OCI-LY7 (cell line): ENCODE data around the gene DNAAF1. TPM values are rescaled to one million over a fixed set of nuclear protein-coding genes. Genes with fewer than 3 reads are reported as not detected.

Source experiments
- BruUV-seq: library from RNA; stranded (reverse); fragments of 400-500 nt; replicated peaks from 2 replicates; lab custom pipeline; 2021; lab: Mats Ljungman, UMichigan
- CTCF ChIA-PET: fragments of 300-600 bp; sonication (Branson Sonifier 250); formaldehyde crosslinking; loops from one replicate; lab custom pipeline; 2022; ENCODE audit warnings: antibody characterized with exemption; ENCODE audit not compliant: unreplicated experiment; lab: Charles Lee
- POLR2A ChIA-PET: fragments of 300-600 bp; sonication (Branson Sonifier 250); formaldehyde crosslinking; loops from one replicate; lab custom pipeline; 2022; ENCODE audit warnings: antibody characterized with exemption; lab: Charles Lee
- DNase-seq: peaks from one replicate; pipeline ENCODE4 v3.0.0-alpha.2; 2015; ENCODE audit warnings: low spot score
- H2AFZ ChIP-seq: fragments of 200-600 bp; sonication (generic), shearing (Covaris generic); 2 replicates; pipeline ENCODE4 v1.6.1; 2014; ENCODE audit warnings: mild to moderate bottlenecking, antibody characterized with exemption, low read length, moderate library complexity
- H3K27ac ChIP-seq: fragments of 200-600 bp; sonication (generic); 2 replicates; pipeline ENCODE4 v1.5.1; 2014; ENCODE audit warnings: mixed run types, low read depth, mild to moderate bottlenecking, moderate library complexity, low read length, inconsistent platforms; ENCODE audit not compliant: poor library complexity, severe bottlenecking
- H3K36me3 ChIP-seq: fragments of 200-600 bp; sonication (generic); 2 replicates; pipeline ENCODE4 v1.6.1; 2014; ENCODE audit warnings: mild to moderate bottlenecking, antibody characterized with exemption, low read length, moderate library complexity, mixed read lengths; ENCODE audit not compliant: insufficient read depth
- H3K4me1 ChIP-seq: fragments of 200-600 bp; sonication (generic); 2 replicates; pipeline ENCODE4 v1.5.1; 2014; ENCODE audit warnings: mild to moderate bottlenecking, low read length; ENCODE audit not compliant: insufficient read depth, poor library complexity, severe bottlenecking
- H3K4me2 ChIP-seq: fragments of 200-600 bp; sonication (generic); 2 replicates; pipeline ENCODE4 v1.6.1; 2014; ENCODE audit warnings: mild to moderate bottlenecking, low read length
- H3K4me3 ChIP-seq: fragments of 200-600 bp; sonication (generic); 2 replicates; pipeline ENCODE4 v1.5.1; 2014; ENCODE audit warnings: mild to moderate bottlenecking, low read depth, low read length; ENCODE audit not compliant: poor library complexity, severe bottlenecking
- H3K79me2 ChIP-seq: fragments of 200-600 bp; sonication (generic); 2 replicates; pipeline ENCODE4 v1.6.1; 2016; ENCODE audit warnings: low read depth, mild to moderate bottlenecking, low read length, moderate library complexity, mixed read lengths; ENCODE audit not compliant: insufficient read depth
- H3K9me2 ChIP-seq: fragments of 200-600 bp; sonication (generic); 2 replicates; pipeline ENCODE4 v1.6.1; 2016; ENCODE audit warnings: mild to moderate bottlenecking, low read length, mixed read lengths; ENCODE audit not compliant: insufficient read depth
- H3K9me3 ChIP-seq: fragments of 200-600 bp; sonication (generic); 2 replicates; pipeline ENCODE4 v1.6.1; 2014; ENCODE audit warnings: mild to moderate bottlenecking, mixed run types, low read length, mixed read lengths
- H4K20me1 ChIP-seq: fragments of 200-600 bp; sonication (generic); 2 replicates; pipeline ENCODE4 v1.6.1; 2014; ENCODE audit warnings: mild to moderate bottlenecking, antibody characterized with exemption, low read length, moderate library complexity, mixed read lengths; ENCODE audit not compliant: insufficient read depth
- EZH2phosphoT487 ChIP-seq: fragments of 200-600 bp; sonication (generic); IDR thresholded peaks from 2 replicates; pipeline ENCODE4 v1.6.1; 2018; ENCODE audit warnings: low read depth, borderline replicate concordance, mild to moderate bottlenecking, mixed run types, antibody characterized with exemption, low read length, moderate library complexity, mixed read lengths
- intact Hi-C: fragments of 100-400 bp; cut with micrococcal nuclease; formaldehyde crosslinking; loops from one replicate; pipeline ENCODE4 v1.10.0; 2022; ENCODE audit not compliant: unreplicated experiment
- total RNA-seq, 2 experiments: library from RNA; depleted of rRNA in 1 of 2; stranded (reverse); fragments of >200 nt in 1 of 2; shearing (Covaris generic) in 1 of 2; gene quantifications; 2 replicates each; pipeline ENCODE4 v1.2.3, GENCODE V29; 2014 to 2022
- TF ChIP-seq, protein P1 (sequence below): fragments of 200-600 bp; sonication (generic); conservative IDR thresholded peaks from 2 replicates; pipeline ENCODE4 v1.5.1; 2014; ENCODE audit warnings: mild to moderate bottlenecking, antibody characterized with exemption, low read length, moderate library complexity, mixed read lengths

Gene DNAAF1
- total RNA-seq, 2 experiments from 2014 or later = 0.34 TPM; not detected in 1

DNA sequence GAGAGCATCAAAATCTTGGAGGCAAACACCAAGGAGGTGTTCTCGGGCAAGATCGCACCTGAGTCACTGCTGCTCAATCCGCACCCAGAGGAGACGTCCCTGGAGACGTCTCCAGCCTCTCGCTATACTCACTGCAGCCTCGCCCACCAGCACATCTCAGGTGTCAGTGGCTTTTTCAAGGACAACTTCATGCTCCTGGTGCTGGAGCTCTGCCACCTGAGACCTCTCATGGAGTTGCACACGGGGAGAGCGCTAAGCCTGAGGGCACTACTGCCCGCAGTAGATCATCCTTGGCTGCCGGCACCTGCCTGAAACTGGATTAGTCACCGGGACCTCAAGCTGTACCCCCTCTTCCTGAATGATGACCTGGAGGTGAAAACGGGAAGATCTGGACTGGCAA, 25.7 kb upstream of the DNAAF1 start:
- H3K9me2 ChIP-seq = no peaks in the 10 kb centered on the region
- no peaks in the 10 kb centered on the region for H4K20me1 ChIP-seq
- no peak overlapping the region for H2AFZ ChIP-seq
- intact Hi-C loops = no loop called here
- H3K4me2 ChIP-seq = no peak overlapping the region
- no peak overlapping the region for H3K4me3 ChIP-seq
- H3K9me3 ChIP-seq = no peaks in the 10 kb centered on the region
- no peak overlapping the region for H3K27ac ChIP-seq
- peaks cover 27% of the 10 kb centered on the region for H3K79me2 ChIP-seq
- TF ChIP-seq, protein P1, sequence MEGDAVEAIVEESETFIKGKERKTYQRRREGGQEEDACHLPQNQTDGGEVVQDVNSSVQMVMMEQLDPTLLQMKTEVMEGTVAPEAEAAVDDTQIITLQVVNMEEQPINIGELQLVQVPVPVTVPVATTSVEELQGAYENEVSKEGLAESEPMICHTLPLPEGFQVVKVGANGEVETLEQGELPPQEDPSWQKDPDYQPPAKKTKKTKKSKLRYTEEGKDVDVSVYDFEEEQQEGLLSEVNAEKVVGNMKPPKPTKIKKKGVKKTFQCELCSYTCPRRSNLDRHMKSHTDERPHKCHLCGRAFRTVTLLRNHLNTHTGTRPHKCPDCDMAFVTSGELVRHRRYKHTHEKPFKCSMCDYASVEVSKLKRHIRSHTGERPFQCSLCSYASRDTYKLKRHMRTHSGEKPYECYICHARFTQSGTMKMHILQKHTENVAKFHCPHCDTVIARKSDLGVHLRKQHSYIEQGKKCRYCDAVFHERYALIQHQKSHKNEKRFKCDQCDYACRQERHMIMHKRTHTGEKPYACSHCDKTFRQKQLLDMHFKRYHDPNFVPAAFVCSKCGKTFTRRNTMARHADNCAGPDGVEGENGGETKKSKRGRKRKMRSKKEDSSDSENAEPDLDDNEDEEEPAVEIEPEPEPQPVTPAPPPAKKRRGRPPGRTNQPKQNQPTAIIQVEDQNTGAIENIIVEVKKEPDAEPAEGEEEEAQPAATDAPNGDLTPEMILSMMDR = no peak
- TF ChIP-seq EZH2phosphoT487 = no peak
- ChIA-PET POLR2A (no interaction called here), CTCF (no interaction called here)
- H3K4me1 ChIP-seq = peaks cover 15% of the 10 kb centered on the region
- no peak for DNase-seq
- peaks cover 22% of the 10 kb centered on the region; the same call in 1 of the 2 replicates for H3K36me3 ChIP-seq
- BruUV-seq = no TSS peak

DNA sequence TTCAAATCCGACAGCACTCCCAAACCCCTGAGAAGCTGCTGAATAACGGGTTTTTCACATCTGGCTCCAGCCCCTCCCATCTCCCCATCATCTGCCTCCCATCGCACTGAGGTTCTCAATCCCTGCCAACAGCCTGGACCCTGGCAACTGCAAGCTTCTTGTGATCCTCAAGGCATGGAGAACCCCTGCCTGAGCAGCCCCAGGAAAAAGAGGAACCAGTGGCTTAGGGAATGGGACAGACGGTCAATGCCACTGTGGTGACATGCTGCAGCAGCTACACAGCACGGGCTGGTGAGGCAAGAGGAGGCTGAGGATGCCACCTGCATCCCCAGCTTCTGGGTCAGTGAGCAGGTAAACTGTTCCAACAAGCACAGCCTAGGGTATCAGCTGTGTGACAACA, 25.1 kb upstream of the DNAAF1 start:
- Histone ChIP-seq H3K9me3 (no peaks in the 10 kb centered on the region), H3K36me3 (peaks cover 22% of the 10 kb centered on the region; the same call in 1 of the 2 replicates), H3K4me1 (peaks cover 13% of the 10 kb centered on the region), H3K9me2 (no peaks in the 10 kb centered on the region), H3K79me2 (peaks cover 21% of the 10 kb centered on the region), H3K4me3 (no peak overlapping the region), H2AFZ (no peak overlapping the region), H3K27ac (no peak overlapping the region), H3K4me2 (no peak overlapping the region), H4K20me1 (no peaks in the 10 kb centered on the region)
- intact Hi-C loops = no loop called here
- POLR2A ChIA-PET = no interaction called here
- TF ChIP-seq, protein P1 = no peak
- no peak for TF ChIP-seq EZH2phosphoT487
- DNase-seq = no peak
- BruUV-seq = no TSS peak
- CTCF ChIA-PET = no interaction called here

DNA sequence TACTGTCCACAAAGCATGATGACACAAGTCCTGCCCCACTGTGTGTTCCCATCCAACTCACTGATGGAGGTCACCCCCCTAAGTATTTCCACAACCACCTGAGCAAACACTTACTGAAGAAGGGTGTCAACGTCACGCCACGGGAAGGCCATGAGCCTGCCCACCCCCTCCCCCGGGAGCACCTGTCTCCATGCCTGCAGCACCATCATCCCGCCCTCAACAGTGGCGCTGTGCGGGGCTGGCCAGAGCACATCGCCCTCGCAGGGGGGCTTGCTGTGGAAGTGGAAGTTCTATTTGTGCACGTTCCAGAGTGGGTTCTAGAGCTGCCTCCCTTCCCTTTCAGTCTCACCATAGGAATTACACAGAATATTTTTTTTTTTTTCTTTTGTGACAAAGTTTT, 24.1 kb upstream of the DNAAF1 start:
- TF ChIP-seq, protein P1 = no peak
- no peak for TF ChIP-seq EZH2phosphoT487
- peaks cover 22% of the 10 kb centered on the region; the same call in 1 of the 2 replicates for H3K36me3 ChIP-seq
- intact Hi-C loops = no loop called here
- POLR2A ChIA-PET = no interaction called here
- no peak for DNase-seq
- no peak overlapping the region for H3K27ac ChIP-seq
- no peaks in the 10 kb centered on the region for H4K20me1 ChIP-seq
- H3K9me2 ChIP-seq = no peaks in the 10 kb centered on the region
- peaks cover 7% of the 10 kb centered on the region for H3K4me1 ChIP-seq
- H3K4me3 ChIP-seq = no peak overlapping the region
- CTCF ChIA-PET = no interaction called here
- no peak overlapping the region for H2AFZ ChIP-seq
- H3K9me3 ChIP-seq = no peaks in the 10 kb centered on the region
- no TSS peak for BruUV-seq
- H3K4me2 ChIP-seq = no peak overlapping the region
- H3K79me2 ChIP-seq = peaks cover 11% of the 10 kb centered on the region
